Kidney epithelial cell (primary cell): ENCODE results near the gene CHCHD3. TPM values are rescaled to one million over a fixed set of nuclear protein-coding genes. Genes with fewer than 3 reads are reported as not detected.
A peak's percentile ranks its signal among the peaks of the same experiment; 100 is the strongest.

ENCODE experiments used
- DNase-seq: peaks from one replicate; pipeline ENCODE4 v3.0.0-alpha.2; 2010; ENCODE audit warnings: low read depth
- H3K27me3 ChIP-seq: 2 replicates; pipeline ENCODE4 v1.6.0; 2011; ENCODE audit warnings: low read length; ENCODE audit not compliant: control insufficient read depth, insufficient read depth
- H3K36me3 ChIP-seq: 2 replicates; pipeline ENCODE4 v1.5.1; 2011; ENCODE audit warnings: low read length; ENCODE audit not compliant: control insufficient read depth, insufficient read depth
- H3K4me3 ChIP-seq: 2 replicates; pipeline ENCODE4 v1.5.1; 2011; ENCODE audit warnings: low read depth, mild to moderate bottlenecking, control low read depth, low read length
- total RNA-seq: library from RNA; depleted of rRNA; stranded (reverse); fragments of >200 nt; gene quantifications from 2 replicates; pipeline ENCODE4 v1.2.3, GENCODE V29; 2015
- TF ChIP-seq, protein P1 (sequence below): IDR thresholded peaks from 2 replicates; pipeline ENCODE4 v1.5.1; 2011; ENCODE audit warnings: mild to moderate bottlenecking, moderate library complexity, low read length, control low read depth, inconsistent platforms; ENCODE audit not compliant: insufficient read depth, poor library complexity, severe bottlenecking

CHCHD3 gene
- total RNA-seq, 1 donor from 2014 or later: 119 TPM

- TF ChIP-seq, protein P1, sequence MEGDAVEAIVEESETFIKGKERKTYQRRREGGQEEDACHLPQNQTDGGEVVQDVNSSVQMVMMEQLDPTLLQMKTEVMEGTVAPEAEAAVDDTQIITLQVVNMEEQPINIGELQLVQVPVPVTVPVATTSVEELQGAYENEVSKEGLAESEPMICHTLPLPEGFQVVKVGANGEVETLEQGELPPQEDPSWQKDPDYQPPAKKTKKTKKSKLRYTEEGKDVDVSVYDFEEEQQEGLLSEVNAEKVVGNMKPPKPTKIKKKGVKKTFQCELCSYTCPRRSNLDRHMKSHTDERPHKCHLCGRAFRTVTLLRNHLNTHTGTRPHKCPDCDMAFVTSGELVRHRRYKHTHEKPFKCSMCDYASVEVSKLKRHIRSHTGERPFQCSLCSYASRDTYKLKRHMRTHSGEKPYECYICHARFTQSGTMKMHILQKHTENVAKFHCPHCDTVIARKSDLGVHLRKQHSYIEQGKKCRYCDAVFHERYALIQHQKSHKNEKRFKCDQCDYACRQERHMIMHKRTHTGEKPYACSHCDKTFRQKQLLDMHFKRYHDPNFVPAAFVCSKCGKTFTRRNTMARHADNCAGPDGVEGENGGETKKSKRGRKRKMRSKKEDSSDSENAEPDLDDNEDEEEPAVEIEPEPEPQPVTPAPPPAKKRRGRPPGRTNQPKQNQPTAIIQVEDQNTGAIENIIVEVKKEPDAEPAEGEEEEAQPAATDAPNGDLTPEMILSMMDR: no peak
- H3K4me3 ChIP-seq: no peak overlapping the region
- peak; percentile 14 for DNase-seq
Observed at GRCh38 chr7:132815696-132816311, 266.1 kb downstream of the CHCHD3 start.

GRCh38 chr7:132815130-132815529 lies 266.8 kb downstream of the CHCHD3 start:
- no peak for DNase-seq

More at GRCh38 chr7:132815696-132816311, 266.1 kb downstream of the CHCHD3 start:
- Histone ChIP-seq H3K36me3 (no peaks in the 10 kb centered on the region), H3K27me3 (no peaks in the 10 kb centered on the region)

GRCh38 chr7:132810561-132810960 lies 271.3 kb downstream of the CHCHD3 start:
- H3K27me3 ChIP-seq: no peaks in the 10 kb centered on the region
- TF ChIP-seq, protein P1: no peak
- H3K4me3 ChIP-seq: no peak overlapping the region
- no peaks in the 10 kb centered on the region for H3K36me3 ChIP-seq
- DNase-seq: no peak

More at GRCh38 chr7:132815130-132815529, 266.8 kb downstream of the CHCHD3 start:
- no peak overlapping the region for H3K4me3 ChIP-seq
- TF ChIP-seq, protein P1: no peak
- H3K36me3 ChIP-seq: no peaks in the 10 kb centered on the region
- no peaks in the 10 kb centered on the region for H3K27me3 ChIP-seq

DNA sequence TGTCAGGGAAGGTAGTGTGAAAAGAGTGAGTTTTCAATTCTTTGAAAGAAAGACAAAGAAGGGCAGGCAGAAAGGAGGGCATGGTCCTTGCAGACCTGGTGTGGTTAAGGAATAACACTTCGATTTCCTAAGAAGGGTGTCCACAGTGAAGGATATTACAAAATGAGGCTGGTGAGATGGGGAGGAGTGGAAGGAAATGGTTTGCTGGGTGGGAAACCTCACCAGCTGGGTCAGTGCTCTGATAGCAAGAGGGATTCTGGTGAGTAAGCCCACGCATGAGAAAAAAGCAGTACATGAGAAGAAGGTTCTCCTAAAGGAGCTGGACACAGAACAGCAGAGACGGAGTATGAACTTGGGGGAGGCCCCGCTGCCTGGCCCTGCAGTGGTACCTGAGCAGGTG lies 275.1 kb downstream of the CHCHD3 start:
- Histone ChIP-seq H3K27me3 (no peaks in the 10 kb centered on the region), H3K4me3 (no peak overlapping the region), H3K36me3 (no peaks in the 10 kb centered on the region)
- TF ChIP-seq, protein P1: no peak
- DNase-seq: no peak

GRCh38 chr7:132805766-132806165 lies 276.1 kb downstream of the CHCHD3 start:
- Histone ChIP-seq H3K27me3 (no peaks in the 10 kb centered on the region), H3K4me3 (no peak overlapping the region), H3K36me3 (no peaks in the 10 kb centered on the region)
- DNase-seq: no peak
- TF ChIP-seq, protein P1: no peak
